Calu3 (cell line): ENCODE measurements around the gene TMEM236. TPM values are rescaled to one million over a fixed set of nuclear protein-coding genes. Genes with fewer than 3 reads are reported as not detected.

ENCODE experiments used
- BruUV-seq: library from RNA; stranded (reverse); fragments of 400-500 nt; replicated peaks from 2 replicates; lab custom pipeline; 2021; lab: Mats Ljungman, UMichigan
- CTCF ChIA-PET: fragments of 300-600 bp; sonication (Branson Sonifier 250); formaldehyde crosslinking; loops from one replicate; lab custom pipeline; 2022; ENCODE audit warnings: antibody characterized with exemption; lab: Charles Lee
- DNase-seq: peaks from one replicate; pipeline ENCODE4 v3.0.0; 2022
- H3K27ac Mint-ChIP-seq: one replicate; pipeline ENCODE4 v1.8.0; 2022; ENCODE audit warnings: mixed read lengths; ENCODE audit not compliant: unreplicated experiment
- H3K27me3 Mint-ChIP-seq: one replicate; pipeline ENCODE4 v1.8.0; 2022; ENCODE audit warnings: mixed read lengths; ENCODE audit not compliant: unreplicated experiment
- H3K36me3 Mint-ChIP-seq: one replicate; pipeline ENCODE4 v1.8.0; 2022; ENCODE audit warnings: mild to moderate bottlenecking, moderate library complexity, mixed read lengths; ENCODE audit not compliant: insufficient read depth, unreplicated experiment
- H3K4me1 Mint-ChIP-seq: one replicate; pipeline ENCODE4 v1.8.0; 2022; ENCODE audit warnings: mild to moderate bottlenecking, low read depth, mixed read lengths; ENCODE audit not compliant: unreplicated experiment
- H3K4me3 Mint-ChIP-seq: one replicate; pipeline ENCODE4 v1.8.0; 2022; ENCODE audit warnings: mild to moderate bottlenecking, low read depth, moderate library complexity, mixed read lengths; ENCODE audit not compliant: unreplicated experiment
- H3K9me3 Mint-ChIP-seq: one replicate; pipeline ENCODE4 v1.8.0; 2022; ENCODE audit warnings: low read depth, mixed read lengths; ENCODE audit not compliant: unreplicated experiment
- intact Hi-C: fragments of 100-400 bp; cut with micrococcal nuclease; formaldehyde crosslinking; loops from one replicate; pipeline ENCODE4 v1.10.0; 2022; ENCODE audit not compliant: unreplicated experiment
- total RNA-seq: library from RNA; stranded (reverse); gene quantifications from 2 replicates; pipeline ENCODE4 v1.2.3, GENCODE V29; 2022
- TF ChIP-seq, protein P1 (sequence below): fragments of 200-600 bp; IDR thresholded peaks from one replicate; pipeline ENCODE4 v1.8.0; 2022; ENCODE audit warnings: antibody characterized with exemption; ENCODE audit not compliant: unreplicated experiment

TMEM236 gene
- total RNA-seq, 1 experiment from 2014 or later: 0.38 TPM

DNA sequence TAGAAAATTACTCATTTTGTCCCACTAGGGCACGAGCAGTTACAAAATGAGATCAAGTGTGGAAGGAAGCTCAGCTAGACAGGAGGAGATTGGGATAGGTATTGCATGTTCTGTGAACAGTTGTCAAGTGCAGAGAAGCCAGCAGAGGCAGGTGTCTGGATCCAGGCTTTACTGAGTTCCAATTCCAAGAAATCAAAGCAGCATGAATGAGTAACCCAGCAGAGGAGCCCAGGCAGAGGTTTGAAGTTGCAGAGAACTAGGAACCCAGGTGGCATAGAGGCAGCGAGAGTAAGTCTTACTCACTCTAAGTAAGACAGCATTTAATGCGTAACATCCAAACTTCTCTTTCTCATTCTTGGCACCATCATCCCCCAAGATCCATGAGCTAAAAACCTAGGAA, 68.9 kb downstream of the TMEM236 start:
- CTCF ChIA-PET: no interaction called here
- Mint-ChIP-seq H3K4me1 (no peaks in the 10 kb centered on the region), H3K36me3 (no peaks in the 10 kb centered on the region), H3K4me3 (no peak overlapping the region), H3K27ac (no peak overlapping the region), H3K9me3 (no peaks in the 10 kb centered on the region), H3K27me3 (peaks cover 40% of the 10 kb centered on the region)
- BruUV-seq: no TSS peak
- intact Hi-C loops: no loop called here
- TF ChIP-seq, protein P1, sequence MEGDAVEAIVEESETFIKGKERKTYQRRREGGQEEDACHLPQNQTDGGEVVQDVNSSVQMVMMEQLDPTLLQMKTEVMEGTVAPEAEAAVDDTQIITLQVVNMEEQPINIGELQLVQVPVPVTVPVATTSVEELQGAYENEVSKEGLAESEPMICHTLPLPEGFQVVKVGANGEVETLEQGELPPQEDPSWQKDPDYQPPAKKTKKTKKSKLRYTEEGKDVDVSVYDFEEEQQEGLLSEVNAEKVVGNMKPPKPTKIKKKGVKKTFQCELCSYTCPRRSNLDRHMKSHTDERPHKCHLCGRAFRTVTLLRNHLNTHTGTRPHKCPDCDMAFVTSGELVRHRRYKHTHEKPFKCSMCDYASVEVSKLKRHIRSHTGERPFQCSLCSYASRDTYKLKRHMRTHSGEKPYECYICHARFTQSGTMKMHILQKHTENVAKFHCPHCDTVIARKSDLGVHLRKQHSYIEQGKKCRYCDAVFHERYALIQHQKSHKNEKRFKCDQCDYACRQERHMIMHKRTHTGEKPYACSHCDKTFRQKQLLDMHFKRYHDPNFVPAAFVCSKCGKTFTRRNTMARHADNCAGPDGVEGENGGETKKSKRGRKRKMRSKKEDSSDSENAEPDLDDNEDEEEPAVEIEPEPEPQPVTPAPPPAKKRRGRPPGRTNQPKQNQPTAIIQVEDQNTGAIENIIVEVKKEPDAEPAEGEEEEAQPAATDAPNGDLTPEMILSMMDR: no peak
- no peak for DNase-seq

DNA sequence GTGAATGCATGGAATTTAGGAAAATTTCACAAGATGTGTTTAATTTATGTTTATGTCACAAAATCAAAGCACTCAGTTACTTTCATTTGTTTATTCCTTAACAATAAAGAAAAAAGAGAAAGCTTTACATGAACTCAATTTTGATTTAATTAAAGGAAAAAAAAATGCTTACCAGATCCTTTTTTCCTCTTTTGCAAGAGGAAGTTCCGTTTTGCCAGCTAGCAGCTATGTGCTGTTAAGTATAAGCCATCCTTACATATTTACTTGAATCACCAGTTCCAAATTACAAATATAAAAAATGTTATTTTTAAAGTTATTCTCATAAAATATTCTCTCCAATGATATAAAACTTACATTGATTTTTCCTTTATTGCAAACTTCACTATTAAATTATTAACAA, 69.9 kb downstream of the TMEM236 start:
- Mint-ChIP-seq H3K9me3 (no peaks in the 10 kb centered on the region), H3K36me3 (no peaks in the 10 kb centered on the region), H3K4me3 (no peak overlapping the region), H3K4me1 (no peaks in the 10 kb centered on the region), H3K27ac (no peak overlapping the region), H3K27me3 (peaks cover 40% of the 10 kb centered on the region)
- no TSS peak for BruUV-seq
- CTCF ChIA-PET: no interaction called here
- TF ChIP-seq, protein P1: no peak
- DNase-seq: no peak
- intact Hi-C loops: no loop called here

DNA sequence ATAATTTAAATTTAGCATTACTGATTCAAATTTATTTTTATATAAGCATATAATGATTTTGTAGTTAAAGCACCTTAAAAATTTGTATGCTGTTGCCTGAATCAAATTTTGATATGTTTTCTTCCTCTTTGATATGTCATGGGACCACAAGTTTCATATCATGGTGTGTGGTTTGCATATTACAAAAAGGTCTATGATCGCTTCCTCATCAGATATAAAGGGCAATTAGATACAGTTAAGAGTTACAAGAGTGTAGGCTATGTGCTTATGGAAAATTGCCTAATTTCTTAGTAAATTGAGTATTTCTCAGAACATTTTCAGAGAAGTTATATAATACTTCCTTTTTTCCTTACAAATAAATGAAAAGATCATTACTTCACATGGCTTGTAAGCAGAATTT, 79.3 kb downstream of the TMEM236 start:
- Mint-ChIP-seq H3K36me3 (no peaks in the 10 kb centered on the region), H3K9me3 (no peaks in the 10 kb centered on the region), H3K4me1 (peaks cover 8% of the 10 kb centered on the region), H3K27ac (no peak overlapping the region), H3K4me3 (no peak overlapping the region), H3K27me3 (peaks cover 12% of the 10 kb centered on the region)
- BruUV-seq: no TSS peak
- TF ChIP-seq, protein P1: no peak
- CTCF ChIA-PET: no interaction called here
- DNase-seq: no peak
- intact Hi-C loops: no loop called here

DNA sequence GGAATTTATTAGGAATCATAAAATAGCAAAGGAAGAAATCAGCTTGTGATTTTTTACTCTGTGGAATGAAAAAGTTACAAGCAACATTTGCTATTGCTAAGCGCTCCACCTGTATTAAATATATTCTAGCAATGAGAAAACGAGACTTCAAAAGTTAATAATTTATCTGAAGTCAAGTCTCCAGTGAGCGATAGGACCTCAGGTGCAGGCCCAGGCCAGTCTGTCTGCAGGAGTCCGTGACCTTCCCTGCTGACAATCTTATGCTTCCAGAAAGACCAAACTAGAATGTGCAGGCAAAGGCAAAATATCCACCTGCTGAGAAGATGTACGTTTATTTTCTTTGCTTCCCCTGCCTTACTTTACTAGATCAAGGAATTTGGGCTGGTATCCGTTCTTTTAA, 79.9 kb downstream of the TMEM236 start:
- BruUV-seq: no TSS peak
- peaks cover 12% of the 10 kb centered on the region for H3K27me3 Mint-ChIP-seq
- H3K27ac Mint-ChIP-seq: no peak overlapping the region
- no peak overlapping the region for H3K4me3 Mint-ChIP-seq
- CTCF ChIA-PET: no interaction called here
- H3K4me1 Mint-ChIP-seq: peaks cover 13% of the 10 kb centered on the region
- H3K36me3 Mint-ChIP-seq: no peaks in the 10 kb centered on the region
- no peaks in the 10 kb centered on the region for H3K9me3 Mint-ChIP-seq
- no peak for DNase-seq
- intact Hi-C loops: no loop called here
- TF ChIP-seq, protein P1: no peak
